Measurements from ENCODE around the gene PLXNB3.
A peak's percentile ranks its signal among the peaks of the same experiment; 100 is the strongest.

Gene PLXNB3

GRCh38 chrX:153763989-153764755 lies at the start of gene PLXNB3:
Gene PLXNB3, plus strand, starts transcription at chrX:153764249. Its CDS starts 1,287 bp downstream, at chrX:153765536.
- peaks cover 0 to 31% (median 26%) of the 10 kb centered on the region in 5 donors for H3K4me1 ChIP-seq (ENCODE audit: control insufficient read depth in 5 of 5, insufficient read depth in 5 of 5, low read length in 5 of 5)
- H3K9ac ChIP-seq (ENCODE audit: low read length in 5 of 5), result peak within 1 kb of the TSS in 1 of 5 donors; percentile 64
- peak within 1 kb of the TSS in 3 of 5 donors; percentile 11 to 50 (median 46) for H3K4me3 ChIP-seq (ENCODE audit: low read depth in 1 of 5, low read length in 5 of 5)
- peaks cover 0 to 17% (median 11%) of the 10 kb centered on the region in 5 donors for H3K27me3 ChIP-seq (ENCODE audit: control insufficient read depth in 5 of 5, insufficient read depth in 4 of 5, low read length in 5 of 5)
- H3K27ac ChIP-seq (ENCODE audit: low read depth, low read length), result no peak within 1 kb of the TSS
- no peaks in the 10 kb centered on the region for H3K36me3 ChIP-seq (ENCODE audit: control insufficient read depth in 5 of 5, insufficient read depth in 5 of 5, low read length in 5 of 5)
- H3K9me3 ChIP-seq (ENCODE audit: control insufficient read depth in 5 of 5, low read length in 5 of 5), result no peaks in the 10 kb centered on the region

GRCh38 chrX:153714256-153714655 lies 49.8 kb upstream of the PLXNB3 start:
- no peaks in the 10 kb centered on the region for H3K9me3 ChIP-seq (ENCODE audit: control insufficient read depth in 5 of 5, low read length in 5 of 5)
- no peaks in the 10 kb centered on the region for H3K4me1 ChIP-seq (ENCODE audit: control insufficient read depth in 5 of 5, insufficient read depth in 5 of 5, low read length in 5 of 5)
- H3K4me3 ChIP-seq (ENCODE audit: low read depth in 1 of 5, low read length in 5 of 5), result no peak overlapping the region
- no peak overlapping the region for H3K9ac ChIP-seq (ENCODE audit: low read length in 5 of 5)
- H3K36me3 ChIP-seq (ENCODE audit: control insufficient read depth in 5 of 5, insufficient read depth in 5 of 5, low read length in 5 of 5), result peaks cover 6 to 57% (median 38%) of the 10 kb centered on the region in 5 donors
- H3K27ac ChIP-seq (ENCODE audit: low read depth, low read length), result no peak overlapping the region
- peaks cover 0 to 10% (median 4%) of the 10 kb centered on the region in 5 donors for H3K27me3 ChIP-seq (ENCODE audit: control insufficient read depth in 5 of 5, insufficient read depth in 4 of 5, low read length in 5 of 5)

GRCh38 chrX:153717445-153717844 lies 46.6 kb upstream of the PLXNB3 start:
- H3K9me3 ChIP-seq (ENCODE audit: control insufficient read depth in 5 of 5, low read length in 5 of 5), result no peaks in the 10 kb centered on the region
- H3K4me1 ChIP-seq (ENCODE audit: control insufficient read depth in 5 of 5, insufficient read depth in 5 of 5, low read length in 5 of 5), result peaks cover 0 to 8% (median 6%) of the 10 kb centered on the region in 5 donors
- no peak overlapping the region for H3K27ac ChIP-seq (ENCODE audit: low read depth, low read length)
- H3K4me3 ChIP-seq (ENCODE audit: low read depth in 1 of 5, low read length in 5 of 5), result no peak overlapping the region
- H3K36me3 ChIP-seq (ENCODE audit: control insufficient read depth in 5 of 5, insufficient read depth in 5 of 5, low read length in 5 of 5), result peaks cover 6 to 58% (median 44%) of the 10 kb centered on the region in 5 donors
- no peak overlapping the region for H3K9ac ChIP-seq (ENCODE audit: low read length in 5 of 5)
- H3K27me3 ChIP-seq (ENCODE audit: control insufficient read depth in 5 of 5, insufficient read depth in 4 of 5, low read length in 5 of 5), result peaks cover 0 to 15% (median 3%) of the 10 kb centered on the region in 5 donors

GRCh38 chrX:153719238-153719637 lies 44.8 kb upstream of the PLXNB3 start:
- Histone ChIP-seq H3K36me3 (ENCODE audit: control insufficient read depth in 5 of 5, insufficient read depth in 5 of 5, low read length in 5 of 5) (peaks cover 3 to 46% (median 38%) of the 10 kb centered on the region in 5 donors), H3K9me3 (ENCODE audit: control insufficient read depth in 5 of 5, low read length in 5 of 5) (peaks cover 0 to 3% (median 0%) of the 10 kb centered on the region in 5 donors), H3K9ac (ENCODE audit: low read length in 5 of 5) (no peak overlapping the region), H3K4me3 (ENCODE audit: low read depth in 1 of 5, low read length in 5 of 5) (no peak overlapping the region), H3K27me3 (ENCODE audit: control insufficient read depth in 5 of 5, insufficient read depth in 4 of 5, low read length in 5 of 5) (peaks cover 0 to 20% (median 3%) of the 10 kb centered on the region in 5 donors), H3K27ac (ENCODE audit: low read depth, low read length) (no peak overlapping the region), H3K4me1 (ENCODE audit: control insufficient read depth in 5 of 5, insufficient read depth in 5 of 5, low read length in 5 of 5) (peaks cover 5 to 18% (median 12%) of the 10 kb centered on the region in 5 donors)

- Histone ChIP-seq H3K36me3 (ENCODE audit: control insufficient read depth in 5 of 5, insufficient read depth in 5 of 5, low read length in 5 of 5) (peaks cover 0 to 41% (median 33%) of the 10 kb centered on the region in 5 donors), H3K27me3 (ENCODE audit: control insufficient read depth in 5 of 5, insufficient read depth in 4 of 5, low read length in 5 of 5) (peaks cover 0 to 20% (median 3%) of the 10 kb centered on the region in 5 donors), H3K27ac (ENCODE audit: low read depth, low read length) (no peak overlapping the region)
Observed at GRCh38 chrX:153719701-153720100, 44.3 kb upstream of the PLXNB3 start.

GRCh38 chrX:153722704-153723350 lies 41.2 kb upstream of the PLXNB3 start:
- Histone ChIP-seq H3K4me3 (ENCODE audit: low read depth in 1 of 5, low read length in 5 of 5) (peak overlapping the region; percentile 65 to 71 (median 70)), H3K9ac (ENCODE audit: low read length in 5 of 5) (peak overlapping the region; percentile 65 to 86 (median 80)), H3K27me3 (ENCODE audit: control insufficient read depth in 5 of 5, insufficient read depth in 4 of 5, low read length in 5 of 5) (peaks cover 0 to 20% (median 3%) of the 10 kb centered on the region in 5 donors), H3K4me1 (ENCODE audit: control insufficient read depth in 5 of 5, insufficient read depth in 5 of 5, low read length in 5 of 5) (peaks cover 15 to 50% (median 42%) of the 10 kb centered on the region in 5 donors), H3K27ac (ENCODE audit: low read depth, low read length) (peak overlapping the region; percentile 88), H3K9me3 (ENCODE audit: control insufficient read depth in 5 of 5, low read length in 5 of 5) (peaks cover 0 to 3% (median 0%) of the 10 kb centered on the region in 5 donors), H3K36me3 (ENCODE audit: control insufficient read depth in 5 of 5, insufficient read depth in 5 of 5, low read length in 5 of 5) (peaks cover 0 to 25% (median 21%) of the 10 kb centered on the region in 5 donors)

More at GRCh38 chrX:153719701-153720100, 44.3 kb upstream of the PLXNB3 start:
- peaks cover 0 to 3% (median 0%) of the 10 kb centered on the region in 5 donors for H3K9me3 ChIP-seq (ENCODE audit: control insufficient read depth in 5 of 5, low read length in 5 of 5)
- no peak overlapping the region for H3K4me3 ChIP-seq (ENCODE audit: low read depth in 1 of 5, low read length in 5 of 5)
- H3K4me1 ChIP-seq (ENCODE audit: control insufficient read depth in 5 of 5, insufficient read depth in 5 of 5, low read length in 5 of 5), result peaks cover 5 to 18% (median 12%) of the 10 kb centered on the region in 5 donors
- H3K9ac ChIP-seq (ENCODE audit: low read length in 5 of 5), result no peak overlapping the region

GRCh38 chrX:153723351-153724251 lies 40.4 kb upstream of the PLXNB3 start:
- H3K9me3 ChIP-seq (ENCODE audit: control insufficient read depth in 5 of 5, low read length in 5 of 5), result peaks cover 0 to 3% (median 0%) of the 10 kb centered on the region in 5 donors
- H3K4me3 ChIP-seq (ENCODE audit: low read depth in 1 of 5, low read length in 5 of 5), result peak overlapping the region; percentile 65 to 71 (median 70)
- H3K27ac ChIP-seq (ENCODE audit: low read depth, low read length), result peak overlapping the region; percentile 88
- peak overlapping the region; percentile 65 to 86 (median 80) for H3K9ac ChIP-seq (ENCODE audit: low read length in 5 of 5)
- peaks cover 0 to 23% (median 20%) of the 10 kb centered on the region in 5 donors for H3K36me3 ChIP-seq (ENCODE audit: control insufficient read depth in 5 of 5, insufficient read depth in 5 of 5, low read length in 5 of 5)
- peaks cover 0 to 23% (median 2%) of the 10 kb centered on the region in 5 donors for H3K27me3 ChIP-seq (ENCODE audit: control insufficient read depth in 5 of 5, insufficient read depth in 4 of 5, low read length in 5 of 5)
- H3K4me1 ChIP-seq (ENCODE audit: control insufficient read depth in 5 of 5, insufficient read depth in 5 of 5, low read length in 5 of 5), result peaks cover 16 to 57% (median 49%) of the 10 kb centered on the region in 5 donors

- Histone ChIP-seq H3K27ac (ENCODE audit: low read depth, low read length) (peak within 1 kb of the TSS; percentile 88), H3K9ac (ENCODE audit: low read length in 5 of 5) (peak within 1 kb of the TSS; percentile 65 to 86 (median 80)), H3K4me3 (ENCODE audit: low read depth in 1 of 5, low read length in 5 of 5) (peak within 1 kb of the TSS; percentile 65 to 71 (median 70)), H3K4me1 (ENCODE audit: control insufficient read depth in 5 of 5, insufficient read depth in 5 of 5, low read length in 5 of 5) (peaks cover 16 to 60% (median 51%) of the 10 kb centered on the region in 5 donors), H3K9me3 (ENCODE audit: control insufficient read depth in 5 of 5, low read length in 5 of 5) (peaks cover 0 to 3% (median 0%) of the 10 kb centered on the region in 5 donors), H3K36me3 (ENCODE audit: control insufficient read depth in 5 of 5, insufficient read depth in 5 of 5, low read length in 5 of 5) (peaks cover 0 to 19% (median 14%) of the 10 kb centered on the region in 5 donors), H3K27me3 (ENCODE audit: control insufficient read depth in 5 of 5, insufficient read depth in 4 of 5, low read length in 5 of 5) (peaks cover 0 to 19% (median 0%) of the 10 kb centered on the region in 5 donors)
Observed at GRCh38 chrX:153724252-153725038, 39.6 kb upstream of the PLXNB3 start, which contains the start of the genes ABCD1 and BCAP31. Gene ABCD1, plus strand, starts transcription at chrX:153724856. Its CDS starts 411 bp downstream, at chrX:153725267. Gene BCAP31, minus strand, starts transcription at chrX:153724387. Its CDS starts 1,143 bp downstream, at chrX:153723244.
